ENCODE results near the gene SNAPC5.

SNAPC5 gene

GRCh38 chr15:66497502-66498455 is at the start of gene SNAPC5:
SNAPC5 (minus strand) TSS chr15:66497762; CDS start chr15:66497731, 31 bp downstream.
- in situ Hi-C loops (cut with HindIII; ENCODE audit: low sequenced_read_pairs) = loop anchor here (10.0 kb wide), 2 partner anchors 103 to 183 kb away; no protein-coding TSS in a partner anchor

GRCh38 chr15:66545255-66545654 is 47.7 kb upstream of the SNAPC5 start:
- in situ Hi-C loops (cut with HindIII; ENCODE audit: low sequenced_read_pairs) = no loop called here

GRCh38 chr15:66542896-66543295 is 45.3 kb upstream of the SNAPC5 start:
- in situ Hi-C loops (cut with HindIII; ENCODE audit: low sequenced_read_pairs) = no loop called here

GRCh38 chr15:66535056-66535455 is 37.5 kb upstream of the SNAPC5 start:
- in situ Hi-C loops (cut with HindIII; ENCODE audit: low sequenced_read_pairs) = no loop called here

GRCh38 chr15:66524838-66525237 is 27.3 kb upstream of the SNAPC5 start:
- in situ Hi-C loops (cut with HindIII; ENCODE audit: low sequenced_read_pairs) = no loop called here

- in situ Hi-C loops (cut with HindIII; ENCODE audit: low sequenced_read_pairs) = no loop called here
Measured at GRCh38 chr15:66523926-66524325, 26.4 kb upstream of the SNAPC5 start.

- in situ Hi-C loops (cut with HindIII; ENCODE audit: low sequenced_read_pairs) = no loop called here
Measured at GRCh38 chr15:66515901-66516322, 18.4 kb upstream of the SNAPC5 start.

GRCh38 chr15:66514586-66514985 is 17.0 kb upstream of the SNAPC5 start:
- in situ Hi-C loops (cut with HindIII; ENCODE audit: low sequenced_read_pairs) = no loop called here

GRCh38 chr15:66508293-66508883 is 10.8 kb upstream of the SNAPC5 start:
- in situ Hi-C loops (cut with HindIII; ENCODE audit: low sequenced_read_pairs) = no loop called here

GRCh38 chr15:66505818-66506217 is 8.3 kb upstream of the SNAPC5 start:
- in situ Hi-C loops (cut with HindIII; ENCODE audit: low sequenced_read_pairs) = no loop called here

- in situ Hi-C loops (cut with HindIII; ENCODE audit: low sequenced_read_pairs) = no loop called here
Measured at GRCh38 chr15:66505430-66505811, 7.9 kb upstream of the SNAPC5 start.

- in situ Hi-C loops (cut with HindIII; ENCODE audit: low sequenced_read_pairs) = loop anchor here (5.0 kb wide), 1 partner anchor 92 kb away; no protein-coding TSS in a partner anchor
Measured at GRCh38 chr15:66504563-66505429, 7.2 kb upstream of the SNAPC5 start, which contains the start of the genes RPL4 and ZWILCH. RPL4 (minus strand) TSS chr15:66504855; CDS start chr15:66504790, 65 bp downstream. ZWILCH (plus strand) TSS chr15:66505326; CDS start chr15:66505339, 13 bp downstream.

GRCh38 chr15:66503780-66504562 is 6.4 kb upstream of the SNAPC5 start:
- in situ Hi-C loops (cut with HindIII; ENCODE audit: low sequenced_read_pairs) = loop anchor here (5.0 kb wide), 1 partner anchor 92 kb away; no protein-coding TSS in a partner anchor

- in situ Hi-C loops (cut with HindIII; ENCODE audit: low sequenced_read_pairs) = loop anchor here (5.0 kb wide), 1 partner anchor 91 kb away; no protein-coding TSS in a partner anchor
Measured at GRCh38 chr15:66503041-66503648, 5.6 kb upstream of the SNAPC5 start.

GRCh38 chr15:66502491-66502890 is 4.9 kb upstream of the SNAPC5 start:
- in situ Hi-C loops (cut with HindIII; ENCODE audit: low sequenced_read_pairs) = loop anchor here (5.0 kb wide), 1 partner anchor 90 kb away; no protein-coding TSS in a partner anchor

- in situ Hi-C loops (cut with HindIII; ENCODE audit: low sequenced_read_pairs) = loop anchor here (5.0 kb wide), 1 partner anchor 88 kb away; no protein-coding TSS in a partner anchor
Measured at GRCh38 chr15:66500346-66500745, 2.8 kb upstream of the SNAPC5 start.

- in situ Hi-C loops (cut with HindIII; ENCODE audit: low sequenced_read_pairs) = loop anchor here (10.0 kb wide), 2 partner anchors 104 to 184 kb away; no protein-coding TSS in a partner anchor
Measured at GRCh38 chr15:66498501-66499386, 1.2 kb upstream of the SNAPC5 start.

- in situ Hi-C loops (cut with HindIII; ENCODE audit: low sequenced_read_pairs) = loop anchor here (10.0 kb wide), 2 partner anchors 102 to 182 kb away; no protein-coding TSS in a partner anchor
Measured at GRCh38 chr15:66496951-66497501, 536 bp downstream of the SNAPC5 start.

Measured in endothelial cell of hepatic sinusoid (primary cell).